ENCODE data around the gene EPS8L3.

DNA sequence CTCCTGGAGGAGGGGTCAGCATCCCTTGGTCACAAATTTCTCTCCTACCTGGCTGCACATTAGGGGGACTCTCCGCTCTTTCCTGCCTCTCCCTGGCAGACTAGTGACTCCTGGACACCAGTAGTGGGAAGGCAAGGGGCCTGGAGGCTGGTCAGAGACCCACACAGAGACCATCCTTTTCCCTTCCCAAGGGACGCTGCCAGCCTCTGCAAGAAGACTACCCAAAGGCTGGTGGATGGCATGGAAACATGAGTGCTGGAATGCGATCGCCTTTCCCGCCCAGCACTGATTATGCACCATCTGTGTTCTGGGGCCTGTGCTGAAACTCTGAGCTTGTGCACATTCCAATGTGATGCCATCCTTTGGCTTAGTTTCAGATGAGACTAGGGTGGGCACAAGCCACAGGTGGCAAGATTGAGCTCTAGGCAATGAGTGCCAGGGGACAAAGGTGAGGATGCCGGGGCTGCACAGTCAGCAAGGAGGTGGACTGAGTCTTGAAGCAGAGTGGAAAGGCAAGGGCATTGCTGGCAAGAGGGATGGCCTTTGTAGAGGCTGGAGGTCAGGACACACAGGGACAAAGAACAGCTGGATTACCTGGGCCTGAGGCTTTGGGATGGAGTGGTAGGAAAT is 12.6 kb upstream of the EPS8L3 start:
- TF ChIP-seq, protein P1, sequence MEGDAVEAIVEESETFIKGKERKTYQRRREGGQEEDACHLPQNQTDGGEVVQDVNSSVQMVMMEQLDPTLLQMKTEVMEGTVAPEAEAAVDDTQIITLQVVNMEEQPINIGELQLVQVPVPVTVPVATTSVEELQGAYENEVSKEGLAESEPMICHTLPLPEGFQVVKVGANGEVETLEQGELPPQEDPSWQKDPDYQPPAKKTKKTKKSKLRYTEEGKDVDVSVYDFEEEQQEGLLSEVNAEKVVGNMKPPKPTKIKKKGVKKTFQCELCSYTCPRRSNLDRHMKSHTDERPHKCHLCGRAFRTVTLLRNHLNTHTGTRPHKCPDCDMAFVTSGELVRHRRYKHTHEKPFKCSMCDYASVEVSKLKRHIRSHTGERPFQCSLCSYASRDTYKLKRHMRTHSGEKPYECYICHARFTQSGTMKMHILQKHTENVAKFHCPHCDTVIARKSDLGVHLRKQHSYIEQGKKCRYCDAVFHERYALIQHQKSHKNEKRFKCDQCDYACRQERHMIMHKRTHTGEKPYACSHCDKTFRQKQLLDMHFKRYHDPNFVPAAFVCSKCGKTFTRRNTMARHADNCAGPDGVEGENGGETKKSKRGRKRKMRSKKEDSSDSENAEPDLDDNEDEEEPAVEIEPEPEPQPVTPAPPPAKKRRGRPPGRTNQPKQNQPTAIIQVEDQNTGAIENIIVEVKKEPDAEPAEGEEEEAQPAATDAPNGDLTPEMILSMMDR (IDR thresholded peaks at IDR 0.05): no peak
- no peak for TF ChIP-seq SP1 (CRISPR knock-in tag; conservative IDR thresholded peaks at IDR 0.05)
- TF ChIP-seq, protein P2, sequence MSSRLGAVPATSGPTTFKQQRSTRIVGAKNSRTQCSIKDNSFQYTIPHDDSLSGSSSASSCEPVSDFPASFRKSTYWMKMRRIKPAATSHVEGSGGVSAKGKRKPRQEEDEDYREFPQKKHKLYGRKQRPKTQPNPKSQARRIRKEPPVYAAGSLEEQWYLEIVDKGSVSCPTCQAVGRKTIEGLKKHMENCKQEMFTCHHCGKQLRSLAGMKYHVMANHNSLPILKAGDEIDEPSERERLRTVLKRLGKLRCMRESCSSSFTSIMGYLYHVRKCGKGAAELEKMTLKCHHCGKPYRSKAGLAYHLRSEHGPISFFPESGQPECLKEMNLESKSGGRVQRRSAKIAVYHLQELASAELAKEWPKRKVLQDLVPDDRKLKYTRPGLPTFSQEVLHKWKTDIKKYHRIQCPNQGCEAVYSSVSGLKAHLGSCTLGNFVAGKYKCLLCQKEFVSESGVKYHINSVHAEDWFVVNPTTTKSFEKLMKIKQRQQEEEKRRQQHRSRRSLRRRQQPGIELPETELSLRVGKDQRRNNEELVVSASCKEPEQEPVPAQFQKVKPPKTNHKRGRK (CRISPR knock-in tag; IDR thresholded peaks at IDR 0.05; ENCODE audit: borderline replicate concordance): no peak
- no peak for TF ChIP-seq JUN (CRISPR knock-in tag; IDR thresholded peaks at IDR 0.05)
- TF ChIP-seq SMAD3 (CRISPR knock-in tag; IDR thresholded peaks at IDR 0.05; ENCODE audit: borderline replicate concordance): no peak
